Cardiac fibroblast (primary cell): ENCODE measurements around the gene RAP1A.

ENCODE experiments used
- DNase-seq, 2 donors: peaks; one replicate each; pipeline versions ENCODE4 v3.0.0 to v3.0.0-alpha.2; 2010; ENCODE audit warnings: low read depth in 2 of 2
- H3K4me3 ChIP-seq, 2 donors: replicated peaks in 1 of 2; 1 replicate in 1 of 2; 2 replicates in 1 of 2; pipeline ENCODE4 v1.5.1; 2011; ENCODE audit warnings: low read depth in 2 of 2, low read length in 2 of 2, mild to moderate bottlenecking in 2 of 2, moderate library complexity in 1 of 2
- CTCF ChIP-seq: IDR thresholded peaks from one replicate; pipeline ENCODE4 v1.5.1; 2011; ENCODE audit warnings: low read depth, mild to moderate bottlenecking, low read length, inconsistent platforms

The RAP1A gene

GRCh38 chr1:111664652-111665051, 45.1 kb downstream of the RAP1A start:
- no peak overlapping the region for H3K4me3 ChIP-seq
- DNase-seq: no peak
- no peak for TF ChIP-seq CTCF

GRCh38 chr1:111665497-111665896, 45.9 kb downstream of the RAP1A start:
- no peak for TF ChIP-seq CTCF
- DNase-seq: no peak

GRCh38 chr1:111666828-111667227, 47.2 kb downstream of the RAP1A start:
- no peak for TF ChIP-seq CTCF
- no peak overlapping the region for H3K4me3 ChIP-seq
- peak; percentile 19 to 22 for DNase-seq

More at GRCh38 chr1:111665497-111665896, 45.9 kb downstream of the RAP1A start:
- H3K4me3 ChIP-seq: no peak overlapping the region

GRCh38 chr1:111669268-111669667, 49.7 kb downstream of the RAP1A start:
- H3K4me3 ChIP-seq: no peak overlapping the region
- no peak for TF ChIP-seq CTCF
- peak; percentile 19 to 25 for DNase-seq

- H3K4me3 ChIP-seq: no peak overlapping the region
- DNase-seq: no peak
- no peak for TF ChIP-seq CTCF
Observed at GRCh38 chr1:111671852-111672251, 52.3 kb downstream of the RAP1A start.

- no peak for TF ChIP-seq CTCF
- peak in 1 of 2 donors; percentile 8 for DNase-seq
- H3K4me3 ChIP-seq: no peak overlapping the region
Observed at GRCh38 chr1:111672331-111672730, 52.7 kb downstream of the RAP1A start.

GRCh38 chr1:111677604-111678003, 58.0 kb downstream of the RAP1A start:
- no peak for TF ChIP-seq CTCF
- DNase-seq: no peak
- no peak overlapping the region for H3K4me3 ChIP-seq
